Skin of body (tissue), 2 donors: ENCODE results near the gene DUSP23. TPM values are rescaled to one million over a fixed set of nuclear protein-coding genes. Genes with fewer than 3 reads are reported as not detected.

Experiments
- DNase-seq: peaks from one replicate; lab custom pipeline; 2025; lab: John Stamatoyannopoulos, UW
- total RNA-seq: library from RNA; depleted of rRNA; stranded (reverse); fragments of >200 nt; gene quantifications from one replicate; pipeline ENCODE4 v1.2.3, GENCODE V29; 2014

DUSP23 gene
- 11.1 TPM for total RNA-seq

DNA sequence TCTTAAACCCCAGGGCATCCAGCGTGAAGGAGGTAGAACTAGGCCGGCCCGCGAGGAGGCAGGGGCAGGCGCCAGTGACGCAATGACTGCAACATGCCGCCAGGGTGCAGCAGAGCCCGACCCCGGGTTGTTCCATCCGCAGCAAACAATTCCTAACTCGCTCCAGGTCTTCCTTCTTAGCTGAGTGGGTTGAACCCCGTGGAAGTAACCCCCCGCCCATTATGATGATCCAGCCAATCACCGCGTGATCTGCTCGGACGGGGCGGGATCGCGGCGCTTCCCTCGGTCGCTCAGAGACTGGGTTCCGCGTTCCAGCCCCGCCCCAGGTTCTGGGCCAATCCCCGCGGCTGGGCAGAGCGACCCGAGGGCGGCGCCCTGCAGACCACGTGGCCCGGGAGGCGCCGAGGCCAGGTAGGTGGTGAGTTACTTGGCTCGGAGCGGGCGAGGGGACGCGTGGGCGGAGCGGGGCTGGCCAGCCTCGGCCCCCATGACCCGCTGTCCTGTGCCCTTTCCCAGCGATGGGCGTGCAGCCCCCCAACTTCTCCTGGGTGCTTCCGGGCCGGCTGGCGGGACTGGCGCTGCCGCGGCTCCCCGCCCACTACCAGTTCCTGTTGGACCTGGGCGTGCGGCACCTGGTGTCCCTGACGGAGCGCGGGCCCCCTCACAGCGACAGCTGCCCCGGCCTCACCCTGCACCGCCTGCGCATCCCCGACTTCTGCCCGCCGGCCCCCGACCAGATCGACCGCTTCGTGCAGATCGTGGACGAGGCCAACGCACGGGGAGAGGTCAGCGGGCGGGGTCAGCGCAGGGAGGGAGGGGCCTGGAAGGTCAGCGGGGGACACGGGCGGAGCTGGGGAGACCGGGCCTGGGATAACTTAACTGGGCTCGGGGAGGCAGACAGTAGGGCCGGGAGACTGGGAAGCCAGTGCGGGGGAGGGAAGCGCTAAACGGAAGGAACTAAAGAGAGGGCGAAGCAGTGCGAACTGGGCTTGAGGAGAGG lies at the start of gene DUSP23:
Gene DUSP23, plus strand, starts transcription at position 380 of the 1,000 bp plus-strand sequence. Its CDS starts 139 bp downstream, at position 519.
- DNase-seq = peak; percentile 97

DNA sequence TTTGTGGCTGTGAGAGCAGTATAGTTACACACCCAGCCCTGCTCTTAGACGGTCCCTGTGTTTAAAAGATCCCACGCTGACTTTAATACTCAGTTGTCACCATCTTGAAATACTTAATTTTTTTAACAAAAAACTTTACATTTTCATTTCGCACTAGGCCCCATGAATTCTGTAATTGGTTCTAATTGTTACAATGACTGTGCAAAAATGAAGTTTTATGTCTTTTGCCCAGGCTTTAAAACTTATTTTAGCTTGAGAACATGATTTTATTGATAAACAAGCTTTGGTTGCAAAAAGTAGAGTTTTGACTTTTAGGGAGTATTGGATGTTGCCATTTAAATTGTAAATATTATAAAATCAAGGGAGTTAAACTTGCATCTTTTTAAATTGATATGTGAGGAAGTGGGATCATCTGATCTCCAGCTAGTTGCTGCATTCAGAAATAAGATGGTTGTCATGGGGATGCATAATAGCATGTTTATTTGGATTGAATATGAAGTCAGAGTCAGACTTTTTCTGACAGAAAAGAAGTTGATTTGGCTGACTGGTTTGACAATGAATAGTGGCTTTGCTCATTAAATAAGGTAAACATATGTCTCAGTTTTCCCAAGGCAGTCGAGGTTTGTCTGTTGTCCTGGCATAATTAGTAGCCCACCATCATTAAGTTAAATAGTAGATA lies 43.4 kb upstream of the DUSP23 start:
- DNase-seq = no peak

DNA sequence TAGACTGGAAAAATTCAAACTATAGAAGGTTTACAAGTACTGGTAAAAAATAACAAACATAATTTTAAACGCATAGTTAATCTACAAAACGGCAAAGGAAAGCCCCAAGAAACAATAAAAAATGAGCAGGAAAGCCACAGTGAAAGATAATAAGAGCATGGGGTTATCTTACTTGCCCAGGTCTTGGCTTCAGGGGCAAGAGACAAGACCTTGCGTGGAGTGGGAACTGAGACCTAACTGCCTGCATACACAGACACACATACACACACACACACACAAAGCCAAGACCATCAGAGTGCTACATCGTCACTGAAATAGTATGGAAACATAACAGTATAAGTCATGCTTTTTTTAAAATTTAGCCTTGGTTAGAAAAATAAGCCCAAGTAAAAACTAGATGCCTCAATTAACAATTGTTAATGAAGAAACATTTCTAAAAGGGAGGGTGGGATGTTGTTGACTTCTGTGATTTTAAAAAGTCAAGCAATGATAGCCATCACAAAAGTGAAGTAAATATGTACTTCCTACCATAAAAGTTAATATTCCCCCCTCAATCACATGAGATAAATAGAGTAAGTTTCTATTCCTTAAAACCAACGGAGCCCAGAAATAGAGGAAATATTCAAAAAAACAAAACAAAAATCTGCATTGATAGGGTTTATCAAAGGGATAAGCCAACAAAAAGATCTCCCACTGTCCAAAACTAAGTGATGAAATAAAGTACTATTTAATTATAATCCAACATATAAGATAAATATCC lies 36.9 kb upstream of the DUSP23 start:
- DNase-seq = no peak

DNA sequence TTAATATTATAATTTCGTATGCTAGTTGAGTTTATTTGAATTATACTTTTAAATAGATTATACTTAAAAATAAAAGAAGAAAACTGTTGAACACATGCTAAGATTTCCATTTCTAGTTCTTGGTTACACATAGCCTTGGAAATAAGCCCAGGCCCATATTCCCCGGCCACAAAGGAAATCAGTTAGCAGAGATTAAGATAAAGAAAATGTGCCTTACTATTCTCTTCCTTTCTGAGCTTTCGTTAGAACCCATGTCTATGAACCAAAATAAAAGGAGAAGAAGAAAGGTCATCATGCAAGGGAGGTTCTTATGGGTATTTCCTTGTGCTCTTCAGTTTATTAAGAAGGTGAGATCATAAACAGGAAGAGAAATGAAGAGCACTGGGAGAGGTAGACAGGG lies 34.1 kb upstream of the DUSP23 start:
- DNase-seq = no peak

DNA sequence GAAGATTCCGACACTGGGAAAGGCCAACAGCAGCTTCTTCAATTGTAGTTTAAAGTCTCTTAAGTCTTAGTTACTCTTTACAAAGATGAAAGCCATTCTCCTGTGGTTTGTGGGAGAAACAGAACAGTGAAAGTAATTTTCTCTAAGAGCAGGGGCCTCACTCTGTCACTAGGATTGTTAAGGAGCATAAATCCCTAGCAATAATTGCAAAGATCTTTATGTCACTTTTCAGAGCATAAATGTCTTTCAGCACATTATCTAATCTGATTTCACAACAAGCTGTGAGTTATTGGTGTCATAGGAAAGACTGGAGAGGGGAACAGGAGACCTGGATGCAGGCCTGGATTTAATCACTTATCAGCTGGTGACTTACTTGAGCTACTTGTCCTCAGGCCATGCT lies 32.4 kb upstream of the DUSP23 start:
- DNase-seq = no peak

DNA sequence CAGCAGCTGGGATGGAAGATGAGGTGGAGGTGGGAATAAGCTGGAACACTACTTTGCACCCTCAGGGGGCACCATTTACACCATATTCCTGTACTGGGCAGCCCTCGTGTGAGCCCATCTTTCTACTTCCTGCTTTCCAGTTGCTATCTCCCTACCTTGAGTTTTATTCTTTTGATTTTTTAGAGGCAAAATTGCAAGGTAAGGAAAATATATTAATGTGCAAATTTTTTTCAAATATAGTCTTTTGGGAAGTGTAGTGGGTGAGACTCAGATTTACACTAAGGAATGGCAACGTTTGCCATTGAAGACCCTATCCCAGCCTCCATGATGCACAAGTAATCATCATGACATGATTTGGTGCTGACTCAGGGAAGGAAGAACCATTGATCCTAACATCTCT lies 31.1 kb upstream of the DUSP23 start:
- no peak for DNase-seq

DNA sequence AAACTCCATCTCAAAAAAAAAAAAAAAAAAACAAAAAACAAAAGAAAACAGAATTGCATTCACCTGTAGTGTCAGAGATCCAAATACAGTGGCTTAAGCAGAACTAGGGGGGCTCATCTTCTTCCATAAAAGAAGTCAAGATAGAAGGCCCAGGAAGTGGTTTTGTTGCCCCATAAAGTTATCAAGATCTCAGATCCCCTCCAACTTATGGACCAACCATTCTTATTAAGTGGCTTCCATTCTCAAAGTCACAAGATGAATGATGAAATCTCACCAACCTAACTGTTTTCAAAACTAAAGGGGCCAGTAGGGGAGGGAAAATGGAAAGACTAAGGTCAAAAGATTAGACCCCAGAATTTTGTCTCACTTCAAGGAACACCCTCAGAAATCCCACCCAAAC lies 30.1 kb upstream of the DUSP23 start:
- no peak for DNase-seq

DNA sequence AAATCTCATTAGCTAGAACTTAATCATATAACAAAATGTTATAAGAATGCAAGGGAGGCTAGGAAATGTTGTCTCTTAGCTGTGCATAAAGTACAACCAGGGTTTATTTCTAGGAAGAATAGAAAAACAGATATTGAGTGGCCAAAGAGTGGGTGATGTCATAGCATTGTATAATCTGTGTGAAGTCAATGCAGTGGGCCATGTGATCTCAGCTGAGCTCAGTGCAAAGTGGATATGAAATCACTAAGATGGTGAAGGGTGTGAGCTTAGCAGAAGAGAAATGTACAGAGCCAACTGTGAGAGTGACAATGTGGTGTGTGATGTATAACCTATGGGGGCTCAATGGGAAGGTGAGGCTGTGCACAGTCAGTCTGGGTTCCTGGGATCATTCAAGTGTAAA lies 29.7 kb upstream of the DUSP23 start:
- no peak for DNase-seq

DNA sequence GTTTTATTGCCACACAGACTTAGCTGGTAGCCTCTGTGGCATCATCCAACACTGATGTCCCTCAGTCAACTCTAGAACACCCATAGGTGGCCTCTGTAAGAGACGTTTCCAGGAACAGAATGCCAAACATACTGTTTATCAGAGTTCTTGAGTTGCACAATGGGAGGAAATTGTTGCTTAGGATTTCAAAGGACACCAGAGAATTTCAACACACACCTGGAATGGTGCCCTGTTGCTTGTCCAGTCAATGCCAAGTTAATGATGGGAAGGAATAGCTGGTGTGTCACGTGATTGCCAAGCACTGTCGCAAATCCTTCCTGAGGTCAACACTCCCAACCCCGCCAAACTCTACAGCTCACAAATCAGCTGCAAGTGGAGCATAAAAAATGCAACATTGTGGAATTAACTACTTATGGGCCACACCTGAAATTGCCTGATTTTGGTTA lies 28.6 kb upstream of the DUSP23 start:
- DNase-seq = peak; percentile 25

DNA sequence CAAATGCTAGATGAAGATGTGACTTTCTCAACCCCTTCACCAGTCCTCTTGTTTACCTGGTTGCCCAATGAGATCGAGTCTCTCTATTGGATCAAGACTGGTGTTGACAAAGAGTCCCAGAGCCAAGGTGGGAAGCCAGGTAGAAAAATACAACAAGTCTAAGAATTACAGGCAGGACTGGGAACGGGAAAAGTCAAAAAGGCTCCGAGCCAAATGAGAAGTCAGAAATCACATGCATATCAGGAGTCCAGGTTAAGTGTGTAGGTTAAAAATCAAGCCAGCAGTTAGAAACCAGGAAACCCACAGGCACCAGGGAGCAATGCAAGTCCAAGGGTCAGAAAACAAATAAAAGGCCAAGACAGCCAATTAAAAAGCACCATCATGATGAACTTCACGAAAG lies 27.4 kb upstream of the DUSP23 start:
- DNase-seq = no peak

DNA sequence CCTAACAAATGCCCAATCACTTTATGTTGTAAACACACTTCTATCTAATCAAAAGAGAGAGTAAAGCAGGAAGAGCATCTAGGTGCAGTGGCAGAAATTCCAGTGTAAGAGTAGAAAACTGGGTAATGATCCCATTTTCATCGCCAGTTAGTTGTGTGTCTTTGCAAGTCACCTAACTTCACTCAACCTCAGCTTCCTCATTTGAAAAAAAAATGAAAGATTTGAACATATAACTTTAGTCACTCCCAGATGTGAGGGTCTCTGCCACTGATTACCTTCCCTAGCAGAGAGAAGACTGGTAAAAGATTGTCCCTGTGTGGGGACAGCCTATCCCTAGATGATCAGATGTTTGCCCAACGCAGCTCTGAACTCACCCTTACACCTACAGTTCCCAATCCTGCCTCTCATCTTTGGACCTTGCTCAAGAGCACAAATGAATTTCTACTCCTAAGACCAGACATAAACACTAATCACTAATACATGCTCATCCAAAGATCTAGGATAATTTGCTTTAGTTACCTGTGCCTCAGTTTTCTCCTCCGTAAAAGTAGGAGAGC lies 25.2 kb upstream of the DUSP23 start:
- no peak for DNase-seq

DNA sequence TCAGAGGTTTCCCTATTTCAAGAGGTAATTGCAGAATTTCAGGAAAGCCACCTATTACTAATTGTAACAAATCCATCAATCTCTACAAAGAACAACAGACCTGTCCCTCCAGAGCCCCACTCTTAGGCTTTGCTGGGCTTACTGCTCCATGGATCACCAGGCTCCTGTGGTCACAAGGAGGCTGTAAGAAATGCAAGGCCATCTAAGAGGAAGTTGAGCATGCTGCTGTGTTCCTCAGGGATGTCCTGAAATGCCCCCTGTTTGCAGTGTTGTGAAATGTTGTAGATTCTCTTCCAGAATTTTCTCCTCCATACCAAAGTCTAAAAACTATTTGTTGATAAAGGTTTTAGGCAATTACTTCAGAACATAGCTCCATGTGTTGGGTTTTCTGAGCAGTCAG lies 24.4 kb upstream of the DUSP23 start:
- DNase-seq = no peak

DNA sequence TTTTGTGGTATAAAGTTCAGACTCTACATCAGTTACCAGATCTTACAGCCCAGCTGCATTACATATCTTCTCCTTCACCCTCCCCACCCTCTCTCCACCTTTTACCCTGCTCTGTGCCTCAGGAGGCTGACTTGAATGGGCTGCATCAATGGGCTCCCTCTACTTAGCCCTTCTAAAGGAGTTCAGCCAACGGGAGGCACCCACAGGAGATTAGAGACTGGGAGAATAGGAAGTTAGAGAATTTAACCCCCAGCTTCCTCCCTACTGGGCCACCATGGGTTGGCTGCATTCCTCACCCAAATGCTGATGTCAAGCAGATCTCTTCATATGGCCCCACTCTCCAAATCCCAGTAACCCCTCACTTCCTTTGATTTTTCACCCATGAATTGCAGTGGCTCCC lies 17.1 kb upstream of the DUSP23 start:
- no peak for DNase-seq

DNA sequence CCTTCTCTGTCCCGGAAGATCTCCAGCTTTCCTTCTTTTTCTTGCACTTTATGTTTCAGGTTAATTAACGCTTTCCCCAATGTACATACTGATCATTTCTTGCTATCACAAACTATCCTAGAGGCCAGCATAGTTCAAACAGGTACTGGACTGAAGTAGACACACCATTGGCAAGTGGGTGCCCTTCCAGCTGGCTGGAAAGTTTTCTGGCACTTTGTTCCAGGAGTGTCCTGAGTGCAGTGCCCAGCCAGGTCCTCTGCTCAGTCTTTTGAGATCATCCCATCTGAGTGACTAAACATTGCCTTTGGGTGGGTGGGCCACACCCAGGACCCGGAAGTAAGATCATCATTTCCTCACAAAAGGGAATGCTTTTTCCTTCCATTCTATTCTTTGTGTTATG lies 15.0 kb upstream of the DUSP23 start:
- no peak for DNase-seq

DNA sequence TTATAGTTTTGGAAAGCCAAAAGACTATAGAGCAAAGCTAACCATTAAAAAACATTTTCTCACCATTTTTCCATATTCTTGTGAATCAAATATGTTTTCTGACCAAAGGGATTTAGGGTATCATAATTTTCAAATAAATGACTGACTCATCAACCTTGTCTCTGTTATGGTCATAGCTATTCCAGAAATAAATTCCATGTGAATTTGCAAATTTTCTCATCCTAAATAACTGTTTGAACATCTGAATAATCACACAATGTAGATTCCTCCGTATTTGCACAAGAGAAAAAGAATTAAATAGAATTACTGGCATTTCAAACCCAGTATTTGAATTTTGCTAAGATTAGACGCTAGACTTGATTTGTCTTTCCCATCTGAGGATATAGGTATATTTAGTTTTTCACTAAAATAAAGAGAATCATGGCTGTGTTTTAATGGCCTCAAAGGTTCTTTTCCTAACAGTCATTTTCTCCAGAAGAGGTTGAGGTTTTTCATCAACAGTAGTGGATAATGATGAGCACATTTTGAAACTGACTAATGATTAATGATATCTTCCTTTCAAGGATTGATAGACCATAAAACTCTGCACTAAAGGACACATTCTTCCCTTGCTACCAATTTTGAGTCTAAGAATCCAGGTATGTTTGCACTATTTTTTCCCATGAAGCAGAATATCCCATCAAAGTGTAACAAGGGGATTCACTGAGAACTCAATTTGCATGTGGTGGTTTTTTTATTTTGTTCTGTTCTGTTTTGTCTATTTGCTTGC lies 9.5 kb upstream of the DUSP23 start:
- no peak for DNase-seq

DNA sequence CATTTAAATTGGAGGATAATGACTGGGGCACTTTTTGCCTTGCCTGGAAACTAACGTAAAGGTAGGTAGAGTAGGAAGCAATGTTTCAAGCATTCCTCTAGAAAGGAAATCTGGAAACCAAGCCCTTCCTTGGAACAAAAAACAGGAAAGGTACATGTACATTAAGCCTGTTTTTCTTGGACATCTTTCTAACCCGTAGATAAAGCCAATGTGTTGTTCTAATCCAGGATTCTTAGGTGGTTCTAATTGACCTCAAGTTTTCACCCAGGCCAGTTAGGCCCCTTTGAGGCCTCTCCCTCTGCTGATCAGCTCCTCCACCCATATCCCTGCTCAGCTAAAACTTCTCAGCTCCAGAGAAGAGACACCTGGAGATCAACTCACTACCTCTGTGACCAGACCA lies 6.3 kb upstream of the DUSP23 start:
- DNase-seq = no peak

DNA sequence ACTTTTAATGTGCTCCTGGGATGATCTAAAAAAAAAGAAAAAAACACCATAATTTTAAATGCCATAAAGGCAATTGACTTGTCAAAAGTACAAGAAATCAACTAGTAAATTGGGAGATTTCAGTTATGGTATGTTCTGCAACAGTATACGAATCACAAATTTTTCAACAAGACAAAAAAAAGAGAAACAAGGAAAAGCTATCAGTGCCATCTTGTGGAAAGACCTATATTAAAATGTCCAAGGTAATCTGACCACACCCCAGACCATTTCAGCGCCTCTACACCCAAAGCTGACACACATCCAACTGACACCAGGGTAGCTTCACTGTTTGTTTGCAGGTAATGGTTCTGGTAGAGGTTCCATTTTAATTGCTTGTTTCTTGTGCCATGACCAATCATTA lies 5.0 kb upstream of the DUSP23 start:
- DNase-seq = no peak

DNA sequence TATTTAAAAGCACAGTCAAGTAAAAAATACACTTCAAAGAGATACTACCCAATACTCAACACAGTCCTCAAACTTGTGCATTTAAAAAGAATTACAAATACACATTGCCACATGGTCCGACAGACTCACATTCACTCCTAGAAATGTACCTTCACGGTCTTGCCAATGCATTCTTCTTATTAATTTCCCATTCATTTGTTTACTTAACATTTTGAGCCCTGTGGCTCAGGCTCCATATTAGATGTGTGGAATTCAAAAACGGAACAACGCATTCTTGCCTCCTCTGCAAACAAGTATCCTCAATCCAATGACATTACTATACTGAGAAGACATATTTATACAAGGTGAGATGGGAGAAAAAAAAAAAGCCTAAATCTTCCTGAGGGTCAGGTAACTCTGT lies 2.5 kb upstream of the DUSP23 start:
- DNase-seq = no peak

DNA sequence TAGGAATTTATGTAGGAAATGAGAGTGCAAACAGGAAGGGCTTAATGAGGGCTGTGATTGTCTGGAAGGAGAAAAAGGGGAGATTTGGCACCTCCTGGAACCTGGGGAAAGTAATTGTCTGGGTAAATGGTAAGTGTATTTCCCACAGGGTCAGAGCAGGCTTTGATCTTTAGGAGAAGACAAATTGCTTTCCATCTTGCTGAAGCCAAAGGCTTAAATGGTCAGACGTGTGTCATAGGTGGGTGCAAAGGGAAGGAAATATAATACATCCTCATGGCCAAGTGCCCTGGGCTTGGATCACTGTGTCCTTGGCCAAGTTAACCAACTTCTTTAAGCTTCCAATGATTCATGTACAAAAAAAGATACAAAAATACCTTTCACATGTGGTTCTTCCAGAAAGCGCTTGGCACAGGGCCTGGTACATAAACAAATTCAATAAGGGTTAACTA lies 1.3 kb upstream of the DUSP23 start:
- DNase-seq = no peak

DNA sequence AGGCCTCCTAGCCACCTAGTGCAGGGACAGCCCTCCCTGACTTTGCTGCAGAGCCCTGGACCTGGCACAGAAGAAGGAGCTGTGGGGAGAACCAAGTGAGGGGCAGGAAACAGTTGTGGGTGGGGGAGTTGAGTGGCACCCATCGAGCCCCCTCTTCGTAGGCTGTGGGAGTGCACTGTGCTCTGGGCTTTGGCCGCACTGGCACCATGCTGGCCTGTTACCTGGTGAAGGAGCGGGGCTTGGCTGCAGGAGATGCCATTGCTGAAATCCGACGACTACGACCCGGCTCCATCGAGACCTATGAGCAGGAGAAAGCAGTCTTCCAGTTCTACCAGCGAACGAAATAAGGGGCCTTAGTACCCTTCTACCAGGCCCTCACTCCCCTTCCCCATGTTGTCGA lies 1.2 kb downstream of the DUSP23 start:
- DNase-seq = no peak

DNA sequence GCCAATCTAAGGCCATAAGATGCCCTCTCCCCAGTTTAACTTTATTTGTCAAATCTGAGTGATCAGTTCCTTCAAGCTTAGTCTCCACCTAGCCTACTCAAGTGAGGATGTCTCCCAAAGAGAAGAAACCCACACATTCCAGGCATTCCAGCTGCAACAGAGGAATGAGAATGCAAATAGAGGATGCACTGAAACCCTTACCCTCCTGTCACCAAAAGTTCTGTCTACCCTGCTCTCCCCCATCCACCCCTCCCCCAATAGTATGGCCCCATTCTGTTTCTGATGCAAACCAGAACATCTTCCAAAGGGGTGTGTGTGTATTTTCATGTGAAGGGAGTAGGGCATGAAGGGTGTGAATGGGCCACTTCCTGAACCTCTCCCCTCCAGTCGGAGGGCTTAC lies 3.0 kb downstream of the DUSP23 start:
- no peak for DNase-seq
